ENCODE data around the gene USH1G. TPM values are rescaled to one million over a fixed set of nuclear protein-coding genes. Genes with fewer than 3 reads are reported as not detected.
A peak's percentile ranks its signal among the peaks of the same experiment; 100 is the strongest.

Gene USH1G
- total and polyA plus RNA-seq, 5 experiments from 2014 or later, result not detected

DNA sequence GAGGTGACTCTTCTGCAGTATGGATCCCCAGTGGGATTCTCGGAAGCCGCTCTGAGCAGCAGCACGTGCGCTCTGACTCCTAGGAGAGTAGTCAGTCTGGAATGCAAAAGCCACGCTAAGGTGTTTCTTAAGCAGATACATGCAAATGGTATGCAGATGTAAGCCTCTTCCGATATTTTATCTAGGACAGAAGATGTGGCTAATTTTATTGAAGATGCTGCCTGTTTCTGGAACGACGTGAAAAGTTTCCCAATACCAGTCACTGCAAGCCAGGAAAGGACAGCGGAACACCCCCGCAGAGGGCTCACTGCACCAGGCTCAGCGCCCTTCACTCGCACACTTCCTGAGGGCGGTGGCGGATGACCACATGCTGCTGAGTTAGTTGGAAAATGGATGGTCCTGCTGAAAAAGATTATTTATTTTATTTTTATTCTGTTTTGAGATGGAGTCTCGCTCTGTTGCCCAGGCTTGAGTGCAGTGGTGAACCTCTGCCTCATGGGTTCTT, 39.8 kb downstream of the USH1G start:
- no peak overlapping the region for H3K27ac Mint-ChIP-seq
- H3K36me3 Mint-ChIP-seq, result no peaks in the 10 kb centered on the region
- peaks cover 0 to 2% (median 0%) of the 10 kb centered on the region in 4 donors for H3K4me1 Mint-ChIP-seq
- H3K27me3 Mint-ChIP-seq, result peaks cover 6 to 21% (median 14%) of the 10 kb centered on the region in 5 donors
- ATAC-seq (no peak), DNase-seq (no peak)
- POLR2A ChIA-PET, result no interaction called here
- no peak overlapping the region for H3K4me3 Mint-ChIP-seq
- H3K9me3 Mint-ChIP-seq, result no peaks in the 10 kb centered on the region

DNA sequence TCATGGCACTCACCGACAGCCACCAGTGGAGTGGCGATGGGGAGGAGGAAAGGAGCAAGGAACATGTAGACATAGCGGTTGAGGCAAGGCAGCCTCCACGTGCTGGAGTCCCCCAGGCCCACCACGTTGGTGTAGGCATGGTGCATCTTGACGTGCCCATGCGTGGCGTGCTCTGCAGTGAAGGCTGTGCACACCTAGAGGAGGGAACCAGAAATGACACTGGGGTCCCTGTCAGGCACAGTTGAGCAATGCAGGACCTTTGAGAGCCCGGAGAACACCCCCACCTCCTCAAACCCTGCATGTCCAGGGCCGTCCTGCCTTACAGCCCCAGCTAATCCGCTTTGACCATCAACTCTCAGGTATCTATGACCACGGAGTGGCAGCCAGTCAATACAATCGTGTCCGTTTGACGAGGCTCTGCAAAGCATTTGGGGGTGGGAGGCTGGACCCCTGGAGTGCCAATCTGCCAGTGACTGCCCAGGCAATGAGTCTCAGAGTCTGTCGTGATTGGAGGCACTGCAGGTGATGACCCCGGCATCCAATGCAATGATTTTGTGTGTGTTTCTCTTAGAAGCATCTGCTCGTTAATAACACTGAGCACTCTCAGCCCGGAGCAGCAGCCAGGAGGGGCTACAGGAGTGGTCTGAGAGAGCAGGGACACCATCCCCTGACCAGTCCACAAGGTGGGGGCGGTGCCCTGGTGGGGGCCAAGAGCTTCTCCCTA, 40.4 kb downstream of the USH1G start:
- POLR2A ChIA-PET, result no interaction called here
- peaks cover 6 to 21% (median 14%) of the 10 kb centered on the region in 5 donors for H3K27me3 Mint-ChIP-seq
- H3K36me3 Mint-ChIP-seq, result no peaks in the 10 kb centered on the region
- no peak overlapping the region for H3K27ac Mint-ChIP-seq
- H3K4me1 Mint-ChIP-seq, result peaks cover 0 to 2% (median 0%) of the 10 kb centered on the region in 4 donors
- H3K4me3 Mint-ChIP-seq, result no peak overlapping the region
- ATAC-seq (no peak), DNase-seq (no peak)
- H3K9me3 Mint-ChIP-seq, result no peaks in the 10 kb centered on the region

DNA sequence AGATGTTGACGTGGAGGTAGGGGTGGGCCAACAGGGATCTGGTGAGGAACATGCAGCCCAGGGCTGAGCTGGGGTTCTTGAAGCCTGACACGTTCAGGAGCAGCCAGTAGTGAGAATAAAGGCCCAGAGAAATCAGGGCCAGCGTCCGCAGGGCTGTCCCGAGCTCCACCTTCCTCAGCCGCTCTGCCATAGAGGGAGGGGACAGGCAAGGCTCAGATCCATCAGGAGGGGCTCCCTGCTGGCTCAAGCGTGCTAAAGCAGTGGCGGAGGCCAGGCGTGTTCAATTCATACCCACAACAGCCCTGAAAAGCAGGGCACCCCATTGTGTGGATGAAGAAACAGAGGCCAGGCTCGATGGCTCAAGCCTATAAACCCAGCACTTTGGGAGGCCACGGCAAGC, 42.0 kb downstream of the USH1G start:
- POLR2A ChIA-PET, result no interaction called here
- DNase-seq, result no peak

DNA sequence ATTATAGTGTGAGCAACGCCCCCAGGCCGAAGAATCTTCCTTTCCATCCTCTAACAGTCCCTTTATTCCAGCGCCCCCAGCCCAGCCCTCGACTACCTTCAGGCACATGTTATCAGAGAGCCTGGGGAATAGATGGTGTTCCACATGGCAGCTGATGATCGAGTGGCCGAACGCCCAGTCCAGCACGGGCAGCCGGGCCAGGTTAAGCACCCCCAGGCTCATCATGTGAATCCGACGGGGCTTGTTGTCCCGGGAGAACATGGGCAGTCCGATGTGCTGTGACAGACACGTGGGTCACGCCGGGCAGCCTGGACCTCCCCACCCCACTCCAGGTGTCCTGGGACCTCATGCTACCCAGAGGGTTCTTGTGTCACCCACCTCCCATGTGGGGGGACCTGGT, 43.7 kb downstream of the USH1G start:
- H3K4me1 Mint-ChIP-seq, result no peaks in the 10 kb centered on the region
- H3K27ac Mint-ChIP-seq, result peak overlapping the region in 1 of 10 donors; percentile 71
- peaks cover 0 to 4% (median 1%) of the 10 kb centered on the region in 5 donors for H3K27me3 Mint-ChIP-seq
- no peak for ATAC-seq
- no peak for DNase-seq
- POLR2A ChIA-PET, result no interaction called here
- no peak overlapping the region for H3K4me3 Mint-ChIP-seq
- H3K9me3 Mint-ChIP-seq, result no peaks in the 10 kb centered on the region
- no peaks in the 10 kb centered on the region for H3K36me3 Mint-ChIP-seq

More for the DNA sequence above, 42.0 kb downstream of the USH1G start:
- Mint-ChIP-seq H3K36me3 (no peaks in the 10 kb centered on the region), H3K4me3 (no peak overlapping the region), H3K4me1 (no peaks in the 10 kb centered on the region), H3K27ac (no peak overlapping the region), H3K9me3 (no peaks in the 10 kb centered on the region), H3K27me3 (peaks cover 2 to 21% (median 9%) of the 10 kb centered on the region in 5 donors)
- no peak for ATAC-seq

DNA sequence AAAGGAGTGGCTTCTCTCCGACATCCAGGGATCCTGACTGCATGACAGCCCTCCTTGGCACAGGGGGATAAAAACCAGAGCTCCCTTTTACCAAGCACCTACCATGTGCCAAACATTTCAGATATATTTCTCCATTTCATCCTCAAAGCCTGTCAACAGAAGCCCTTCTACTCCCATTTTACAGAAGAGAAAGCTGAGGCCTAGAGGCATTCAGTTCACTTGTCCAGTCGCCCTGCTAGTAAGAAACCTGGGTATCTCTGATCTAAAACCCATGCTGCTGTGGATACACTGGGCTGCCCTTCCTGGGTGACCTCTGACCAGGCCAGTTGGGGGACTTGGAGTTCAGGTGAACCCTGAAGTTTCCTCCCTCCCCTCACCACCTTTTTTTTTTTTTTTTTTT, 44.4 kb downstream of the USH1G start:
- H3K9me3 Mint-ChIP-seq, result no peaks in the 10 kb centered on the region
- H3K4me1 Mint-ChIP-seq, result peaks cover 2 to 5% (median 5%) of the 10 kb centered on the region in 4 donors
- no peak overlapping the region for H3K27ac Mint-ChIP-seq
- no peak for DNase-seq
- no peak overlapping the region for H3K4me3 Mint-ChIP-seq
- peaks cover 0 to 2% (median 0%) of the 10 kb centered on the region in 5 donors for H3K27me3 Mint-ChIP-seq
- ATAC-seq, result no peak
- H3K36me3 Mint-ChIP-seq, result no peaks in the 10 kb centered on the region
- POLR2A ChIA-PET, result interaction anchor here (0.6 to 0.9 kb wide), 2 partner anchors 14 to 175 kb away, joined by 3 to 6 read pairs; no protein-coding TSS in a partner anchor

DNA sequence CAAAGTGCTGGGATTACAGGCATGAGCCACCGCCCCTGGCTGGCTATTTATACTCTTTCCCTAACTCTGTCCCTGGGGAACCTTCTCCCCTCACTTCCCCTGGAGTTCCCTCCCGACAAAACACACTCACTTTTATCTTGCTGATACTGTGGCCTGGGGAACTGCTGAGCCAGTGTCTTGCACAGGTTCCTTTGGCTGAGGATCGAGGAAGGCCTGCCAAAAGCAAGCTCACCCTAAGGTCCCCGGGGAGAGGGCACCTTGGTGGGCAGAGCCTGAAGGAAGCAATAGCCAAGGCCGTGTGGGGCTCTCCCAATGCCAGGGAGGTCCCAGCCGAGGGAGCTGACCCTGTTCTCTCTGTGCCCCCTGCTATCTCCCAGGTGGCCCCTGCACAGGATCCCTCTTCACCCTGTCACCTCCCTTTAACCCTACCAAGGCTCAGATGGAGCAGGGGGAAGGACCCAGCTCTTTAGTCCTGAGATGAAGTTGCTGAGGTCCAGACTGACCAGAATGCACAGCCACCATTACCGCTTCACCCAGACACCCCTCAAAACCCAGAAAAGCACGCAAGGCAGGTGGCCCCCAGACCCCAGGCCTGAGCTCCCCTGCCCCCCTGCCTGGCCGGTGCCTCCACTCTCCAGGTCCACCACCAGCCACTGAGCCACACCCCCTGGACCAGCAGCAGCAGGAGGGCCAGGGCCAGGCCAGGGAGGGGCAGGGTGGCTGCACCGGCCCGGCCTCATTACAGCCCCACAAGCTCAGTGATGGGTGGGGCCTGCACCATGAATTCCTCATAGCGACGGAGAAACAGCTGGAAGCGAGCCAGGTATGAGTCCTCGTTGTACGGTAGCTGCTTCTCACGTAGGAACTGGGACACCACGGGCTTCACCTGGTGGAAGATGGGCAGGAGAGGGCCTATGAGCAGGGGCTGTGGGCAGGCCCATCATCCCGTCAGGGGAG, 45.2 kb downstream of the USH1G start:
- Mint-ChIP-seq H3K4me3 (no peak overlapping the region), H3K9me3 (no peaks in the 10 kb centered on the region), H3K27me3 (peaks cover 0 to 2% (median 0%) of the 10 kb centered on the region in 5 donors), H3K36me3 (no peaks in the 10 kb centered on the region), H3K4me1 (peaks cover 4 to 11% (median 7%) of the 10 kb centered on the region in 4 donors), H3K27ac (no peak overlapping the region)
- DNase-seq (no peak), ATAC-seq (no peak)
- POLR2A ChIA-PET, result interaction anchor here (0.6 to 0.9 kb wide), 2 partner anchors 15 to 176 kb away, joined by 3 to 6 read pairs; no protein-coding TSS in a partner anchor

DNA sequence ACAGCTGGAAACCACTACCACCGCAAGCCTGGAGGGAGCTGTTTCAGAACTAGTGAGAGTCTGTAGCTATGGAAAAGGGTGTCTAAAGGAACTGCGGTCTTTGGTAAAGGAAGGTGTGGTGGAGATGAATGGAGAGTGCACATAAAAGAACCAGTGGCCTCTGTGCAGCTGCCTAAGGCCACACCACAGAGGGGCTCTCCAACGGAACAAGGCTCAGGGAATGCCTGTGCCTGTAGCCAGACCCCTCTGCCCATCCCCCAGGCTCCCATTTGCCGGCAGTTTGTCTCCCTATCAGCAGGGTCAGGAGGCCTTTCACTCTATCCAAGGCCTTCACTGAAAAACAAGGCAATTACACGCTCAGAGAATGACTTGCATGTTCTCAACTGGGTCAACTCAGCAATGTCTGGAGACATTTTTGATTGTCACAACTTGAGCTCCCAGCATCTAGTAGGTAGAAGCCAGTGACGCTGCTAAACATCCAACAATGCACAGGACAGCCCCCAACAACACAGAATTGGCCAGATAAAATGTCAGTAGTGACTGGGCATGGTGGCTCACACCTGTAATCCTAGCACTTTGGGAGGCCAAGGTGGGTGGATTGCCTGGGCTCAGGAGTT, 47.0 kb downstream of the USH1G start:
- H3K9me3 Mint-ChIP-seq, result no peaks in the 10 kb centered on the region
- ATAC-seq, result no peak
- POLR2A ChIA-PET, result interaction anchor here (0.6 kb wide), 1 partner anchor 9 kb away, joined by 8 read pairs; no protein-coding TSS in a partner anchor
- peaks cover 15 to 25% (median 22%) of the 10 kb centered on the region in 4 donors for H3K4me1 Mint-ChIP-seq
- no peaks in the 10 kb centered on the region for H3K36me3 Mint-ChIP-seq
- no peaks in the 10 kb centered on the region for H3K27me3 Mint-ChIP-seq
- no peak overlapping the region for H3K4me3 Mint-ChIP-seq
- no peak overlapping the region for H3K27ac Mint-ChIP-seq
- DNase-seq, result no peak

DNA sequence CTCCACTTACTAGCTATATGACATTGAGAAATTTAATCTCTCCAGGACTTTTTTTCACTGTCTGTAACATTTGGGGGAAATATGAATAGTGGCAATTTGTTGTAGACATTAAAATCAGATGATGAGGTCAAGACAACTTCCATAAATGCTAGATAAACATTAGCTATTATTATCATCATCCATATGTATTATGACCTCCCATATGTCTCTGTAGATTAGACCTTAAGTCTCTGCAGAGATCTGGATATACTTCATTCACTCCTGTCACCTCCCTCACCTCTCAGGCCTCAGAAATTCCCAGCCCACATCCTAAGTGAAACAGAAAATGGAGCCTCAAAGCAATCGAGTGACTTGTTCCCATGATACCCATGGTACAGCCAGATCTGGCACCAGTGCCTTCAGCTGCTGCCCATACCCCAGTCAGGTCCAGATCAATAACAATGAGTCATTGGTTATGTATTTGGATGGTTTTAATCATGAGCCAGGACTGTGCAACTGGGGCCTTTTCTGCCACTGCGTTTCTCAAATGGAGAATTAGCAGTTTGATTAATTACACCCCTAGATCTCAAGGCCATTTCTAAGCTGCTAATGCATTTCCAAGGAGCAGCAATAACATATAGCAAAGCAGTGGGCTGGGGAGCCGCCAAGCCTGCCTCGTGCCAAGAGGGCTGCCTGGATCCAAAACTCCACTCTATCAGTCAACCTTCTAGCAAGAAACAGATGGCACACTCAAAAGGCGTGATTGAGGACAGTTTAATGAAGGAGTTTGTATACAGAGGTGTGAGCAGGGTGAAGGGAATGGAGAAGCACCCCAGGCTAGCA, 47.7 kb downstream of the USH1G start:
- H3K27ac Mint-ChIP-seq, result peak overlapping the region in 3 of 10 donors; percentile 6 to 29 (median 11)
- no peak for ATAC-seq
- no peaks in the 10 kb centered on the region for H3K36me3 Mint-ChIP-seq
- H3K4me3 Mint-ChIP-seq, result peak overlapping the region in 3 of 10 donors; percentile 28 to 46 (median 37)
- no peaks in the 10 kb centered on the region for H3K9me3 Mint-ChIP-seq
- peaks cover 15 to 25% (median 23%) of the 10 kb centered on the region in 4 donors for H3K4me1 Mint-ChIP-seq
- POLR2A ChIA-PET, result interaction anchor here (0.6 kb wide), 1 partner anchor 8 kb away, joined by 8 read pairs; no protein-coding TSS in a partner anchor
- no peak for DNase-seq
- no peaks in the 10 kb centered on the region for H3K27me3 Mint-ChIP-seq

DNA sequence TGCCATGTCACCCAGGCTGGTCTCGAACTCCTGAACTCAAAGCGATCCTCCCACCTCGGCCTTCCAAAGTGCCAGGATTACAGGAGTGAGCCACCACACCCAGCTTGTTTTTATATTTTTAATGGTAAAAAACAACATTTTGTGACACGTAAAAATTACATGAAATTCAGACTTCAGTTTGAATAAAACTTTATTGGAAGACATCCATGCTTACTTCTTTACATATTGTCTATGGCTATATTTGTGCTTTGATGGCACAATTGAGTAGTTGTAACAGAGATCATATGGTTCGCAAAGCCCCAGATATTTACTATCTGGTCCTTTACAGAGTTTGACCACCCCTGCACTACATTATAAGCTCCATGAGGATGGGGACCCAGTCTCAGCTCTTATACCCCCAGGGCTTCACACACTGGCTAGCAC, 48.4 kb downstream of the USH1G start:
- POLR2A ChIA-PET, result no interaction called here
- no peaks in the 10 kb centered on the region for H3K27me3 Mint-ChIP-seq
- ATAC-seq (no peak), DNase-seq (no peak)
- peak overlapping the region in 5 of 10 donors; percentile 4 to 87 (median 45) for H3K4me3 Mint-ChIP-seq
- H3K9me3 Mint-ChIP-seq, result no peaks in the 10 kb centered on the region
- peak overlapping the region in 2 of 10 donors; percentile 2 to 63 for H3K27ac Mint-ChIP-seq
- no peaks in the 10 kb centered on the region for H3K36me3 Mint-ChIP-seq
- H3K4me1 Mint-ChIP-seq, result peaks cover 15 to 25% (median 23%) of the 10 kb centered on the region in 4 donors

DNA sequence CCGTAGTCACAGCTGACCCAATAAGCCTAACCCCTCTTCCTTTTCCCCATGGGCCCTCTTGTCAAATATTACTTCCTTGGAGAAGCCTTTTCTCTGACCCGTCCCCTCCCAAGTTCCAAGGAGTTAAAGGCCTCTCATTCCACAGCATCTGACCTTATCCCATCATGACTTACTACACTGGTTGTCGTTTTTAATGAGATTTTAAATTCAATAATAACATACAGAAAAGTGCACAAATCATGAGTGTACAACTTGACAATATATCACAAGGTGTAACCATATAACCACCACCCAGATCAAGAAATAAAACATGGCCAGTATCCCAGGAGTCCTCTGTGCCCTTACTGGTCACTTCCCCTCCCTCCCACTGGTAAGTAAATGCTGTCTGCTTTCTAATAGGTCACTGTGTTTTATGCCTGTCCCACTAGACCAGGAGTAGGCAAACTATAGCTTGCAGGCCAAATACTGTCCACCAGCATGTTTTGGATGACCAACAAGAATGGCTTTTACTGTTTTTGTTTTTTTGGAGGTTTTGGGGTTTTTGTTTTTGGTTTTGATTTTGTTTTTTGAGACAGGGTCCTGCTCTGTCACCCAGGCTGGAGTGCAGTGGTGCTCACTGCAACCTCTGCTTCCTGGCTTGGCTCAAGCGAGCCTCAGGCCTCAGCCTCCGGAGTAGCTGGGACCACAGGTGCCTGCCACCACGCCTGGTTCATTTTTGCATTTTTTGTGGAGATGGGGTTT, 49.0 kb downstream of the USH1G start:
- no peaks in the 10 kb centered on the region for H3K27me3 Mint-ChIP-seq
- H3K9me3 Mint-ChIP-seq, result no peaks in the 10 kb centered on the region
- peak overlapping the region; percentile 83 to 98 (median 94) for H3K4me3 Mint-ChIP-seq
- no peaks in the 10 kb centered on the region for H3K36me3 Mint-ChIP-seq
- ATAC-seq, result no peak
- DNase-seq, result no peak
- peaks cover 15 to 25% (median 23%) of the 10 kb centered on the region in 4 donors for H3K4me1 Mint-ChIP-seq
- POLR2A ChIA-PET, result interaction anchor here (1.0 to 1.6 kb wide), 5 partner anchors 12 to 397 kb away, joined by 4 to 12 read pairs (median 9); partner anchors contain the start of genes MIF4GD, NAT9 and RAB37
- peak overlapping the region; percentile 92 to 99 (median 98) for H3K27ac Mint-ChIP-seq

Measured in naive thymus-derived CD8-positive, alpha-beta T cell (primary cell).